BJ (cell line): Measurements from ENCODE around the gene DIP2B. TPM values are rescaled to one million over a fixed set of nuclear protein-coding genes. Genes with fewer than 3 reads are reported as not detected.
"Not testable (repeated sequence)": the region's sequence is repeated elsewhere in the genome, so short reads cannot be mapped to it uniquely, and the experiment has no call there.

Experiments used
- CTCF ChIA-PET: fragments of 350-600 bp; formaldehyde crosslinking; extraction: SDS; loops from one replicate; lab custom pipeline; 2021; ENCODE audit warnings: antibody characterized with exemption, inconsistent platforms; lab: Yijun Ruan, JAX
- POLR2A ChIA-PET: fragments of 300-600 bp; sonication (Branson Sonifier 250); formaldehyde crosslinking; extraction: SDS; loops from one replicate; lab custom pipeline; 2021; ENCODE audit warnings: antibody characterized with exemption; lab: Charles Lee
- DNase-seq: peaks from one replicate; pipeline ENCODE4 v3.0.0-alpha.2; 2011; ENCODE audit warnings: low read depth
- H3K27me3 ChIP-seq: 2 replicates; pipeline ENCODE4 v1.6.0; 2011; ENCODE audit warnings: low read length; ENCODE audit not compliant: control insufficient read depth, insufficient read depth
- H3K36me3 ChIP-seq: 2 replicates; pipeline ENCODE4 v1.5.1; 2011; ENCODE audit warnings: low read length; ENCODE audit not compliant: control insufficient read depth, insufficient read depth
- H3K4me3 ChIP-seq: 2 replicates; pipeline ENCODE4 v1.5.1; 2011; ENCODE audit warnings: low read depth, mild to moderate bottlenecking, control low read depth, low read length
- polyA plus RNA-seq: library from polyadenylated mRNA; depleted of rRNA; stranded (reverse); fragments of >200 nt; gene quantifications from 2 replicates; pipeline ENCODE4 v1.2.3, GENCODE V29; 2011
- TF ChIP-seq, protein P1 (sequence below): IDR thresholded peaks from 2 replicates; pipeline ENCODE4 v1.5.1; 2011; ENCODE audit warnings: low read depth, mild to moderate bottlenecking, control low read depth, inconsistent platforms, low read length, moderate library complexity; ENCODE audit not compliant: insufficient read depth

DIP2B gene
- polyA plus RNA-seq, 1 experiment, result 13.2 TPM

- no peaks in the 10 kb centered on the region for H3K36me3 ChIP-seq
- ChIA-PET CTCF (interaction anchor here (1.0 to 6.1 kb wide), 8 partner anchors 10 to 578 kb away, joined by 4 to 64 read pairs (median 8); no protein-coding TSS in a partner anchor), POLR2A (interaction anchor here (0.6 to 0.8 kb wide), 3 partner anchors 11 to 33 kb away, joined by 3 to 5 read pairs (median 3); no protein-coding TSS in a partner anchor)
- no peaks in the 10 kb centered on the region for H3K27me3 ChIP-seq
- peak; percentile 55 for DNase-seq
- TF ChIP-seq, protein P1, sequence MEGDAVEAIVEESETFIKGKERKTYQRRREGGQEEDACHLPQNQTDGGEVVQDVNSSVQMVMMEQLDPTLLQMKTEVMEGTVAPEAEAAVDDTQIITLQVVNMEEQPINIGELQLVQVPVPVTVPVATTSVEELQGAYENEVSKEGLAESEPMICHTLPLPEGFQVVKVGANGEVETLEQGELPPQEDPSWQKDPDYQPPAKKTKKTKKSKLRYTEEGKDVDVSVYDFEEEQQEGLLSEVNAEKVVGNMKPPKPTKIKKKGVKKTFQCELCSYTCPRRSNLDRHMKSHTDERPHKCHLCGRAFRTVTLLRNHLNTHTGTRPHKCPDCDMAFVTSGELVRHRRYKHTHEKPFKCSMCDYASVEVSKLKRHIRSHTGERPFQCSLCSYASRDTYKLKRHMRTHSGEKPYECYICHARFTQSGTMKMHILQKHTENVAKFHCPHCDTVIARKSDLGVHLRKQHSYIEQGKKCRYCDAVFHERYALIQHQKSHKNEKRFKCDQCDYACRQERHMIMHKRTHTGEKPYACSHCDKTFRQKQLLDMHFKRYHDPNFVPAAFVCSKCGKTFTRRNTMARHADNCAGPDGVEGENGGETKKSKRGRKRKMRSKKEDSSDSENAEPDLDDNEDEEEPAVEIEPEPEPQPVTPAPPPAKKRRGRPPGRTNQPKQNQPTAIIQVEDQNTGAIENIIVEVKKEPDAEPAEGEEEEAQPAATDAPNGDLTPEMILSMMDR, result no peak
- peak within 1 kb of the TSS; percentile 92 for H3K4me3 ChIP-seq
These were observed 259.0 kb downstream of the DIP2B start, which contains the start of gene ATF1 for GRCh38 chr12:50763639-50764285. Gene ATF1, plus strand, starts transcription at chr12:50764101. Its CDS starts 16,045 bp downstream, at chr12:50780146.

DNA sequence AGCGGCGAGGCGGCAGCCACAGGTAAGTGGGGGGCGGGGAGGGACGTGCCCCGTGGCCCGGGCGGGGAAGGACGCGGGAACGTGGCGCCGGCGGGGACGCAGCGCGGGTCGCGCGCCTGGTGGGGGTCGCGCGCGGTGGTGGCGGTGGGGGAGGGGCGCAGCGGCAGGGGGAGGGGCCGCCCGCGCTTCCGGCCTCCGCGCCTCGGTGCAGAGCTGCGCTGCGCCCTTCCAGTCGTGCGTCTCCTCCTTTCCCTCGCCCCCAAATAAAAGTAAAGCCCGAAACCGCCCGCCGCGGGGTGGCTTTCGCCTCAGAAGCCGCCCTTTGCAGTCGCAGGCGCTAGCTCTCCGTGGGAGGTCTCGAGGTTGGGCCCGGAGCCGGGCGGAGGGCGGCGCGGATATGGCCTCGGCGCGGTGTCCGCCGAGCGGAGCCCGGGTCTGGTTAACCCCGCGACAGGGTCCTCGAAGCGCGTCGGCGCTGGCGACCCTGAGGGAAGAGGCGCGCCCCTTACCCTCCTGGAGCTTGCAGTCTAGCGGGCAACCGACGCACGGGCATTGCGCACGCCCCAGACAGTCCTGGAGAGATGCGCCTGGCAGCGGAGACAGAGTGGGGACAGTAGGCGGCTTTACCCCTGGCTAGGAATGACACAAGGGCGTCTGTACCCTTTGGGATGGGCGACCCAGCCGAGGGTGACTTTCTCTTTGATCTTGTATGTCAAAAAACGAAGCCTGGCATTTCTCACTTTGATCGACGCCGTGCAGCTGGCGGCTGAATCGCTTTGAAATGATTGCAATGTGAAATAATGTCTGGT lies 259.7 kb downstream of the DIP2B start:
- TF ChIP-seq, protein P1, result no peak
- DNase-seq, result no peak
- ChIA-PET CTCF (interaction anchor here (0.7 to 6.1 kb wide), 28 partner anchors 10 to 577 kb away, joined by 3 to 64 read pairs (median 6); partner anchors contain the start of genes CSRNP2, DIP2B and SLC11A2), POLR2A (interaction anchor here (0.6 to 1.2 kb wide), 3 partner anchors 11 to 221 kb away, joined by 3 to 4 read pairs (median 3); no protein-coding TSS in a partner anchor)
- Histone ChIP-seq H3K36me3 (no peaks in the 10 kb centered on the region), H3K27me3 (no peaks in the 10 kb centered on the region), H3K4me3 (peak overlapping the region; percentile 92)

DNA sequence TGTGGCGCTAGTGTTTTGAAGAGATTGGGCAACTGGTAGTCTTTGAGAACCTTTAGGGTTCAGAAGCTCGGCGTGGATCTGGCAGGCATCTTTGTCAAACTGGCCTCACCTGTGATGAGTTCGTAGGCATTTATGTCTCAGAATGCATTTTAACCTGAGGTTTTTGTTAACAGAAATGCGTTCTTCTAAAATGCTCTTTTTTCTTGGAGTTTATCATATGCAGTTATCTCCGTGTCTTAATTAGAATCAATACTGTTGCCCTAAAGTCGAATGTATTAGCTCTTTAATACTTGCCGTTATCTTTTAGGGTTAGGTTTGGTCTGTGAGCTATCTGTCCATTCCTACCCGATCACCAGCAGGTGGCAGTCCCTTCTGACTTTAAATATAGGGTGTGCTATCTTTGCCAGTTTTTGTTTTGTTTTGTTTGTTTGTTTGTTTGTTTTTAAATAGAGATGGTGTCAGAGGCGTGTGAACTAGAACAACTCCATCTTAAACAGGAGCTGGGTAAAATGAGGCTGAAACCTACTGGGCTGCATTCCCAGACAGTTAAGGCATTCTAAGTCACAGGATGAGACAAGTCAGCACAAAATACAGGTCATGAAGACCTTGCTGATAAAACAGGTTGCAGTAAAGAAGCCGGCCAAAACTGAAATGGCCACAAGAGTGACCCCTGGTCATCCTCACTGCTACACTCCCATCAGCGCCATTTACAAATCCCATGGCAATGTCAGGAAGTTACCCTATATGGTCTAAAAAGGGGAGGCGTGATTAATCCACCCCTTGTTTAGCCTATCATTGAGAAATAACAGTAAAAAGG lies 260.5 kb downstream of the DIP2B start:
- POLR2A ChIA-PET, result interaction anchor here (0.7 to 1.2 kb wide), 2 partner anchors 22 to 223 kb away, joined by 3 read pairs; no protein-coding TSS in a partner anchor
- peak; percentile 14 for DNase-seq

DNA sequence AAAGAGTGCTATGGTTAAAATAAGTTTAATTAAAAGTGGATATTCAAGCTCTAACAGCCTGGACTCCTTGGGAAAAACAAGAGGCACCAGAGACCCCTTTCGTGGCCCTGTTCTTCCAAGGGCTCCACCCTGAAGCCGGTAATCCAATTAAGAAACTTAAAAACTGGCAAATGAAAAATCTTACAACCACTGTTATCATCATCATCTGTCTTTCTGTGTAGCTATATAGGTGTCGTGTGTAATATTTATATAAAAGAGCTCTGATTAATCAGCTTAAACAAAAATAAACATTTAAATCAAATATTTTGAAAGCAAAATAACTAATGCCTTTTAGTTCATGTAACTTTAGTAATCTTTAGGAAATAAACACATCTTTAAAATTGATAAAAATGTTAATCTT lies 263.6 kb downstream of the DIP2B start:
- H3K36me3 ChIP-seq, result peaks cover 1% of the 10 kb centered on the region; the same call in 1 of the 2 replicates
- no peak for DNase-seq
- TF ChIP-seq, protein P1, result no peak
- no peaks in the 10 kb centered on the region for H3K27me3 ChIP-seq
- ChIA-PET CTCF (interaction anchor here (0.9 to 6.1 kb wide), 2 partner anchors 56 to 219 kb away, joined by 3 to 64 read pairs; no protein-coding TSS in a partner anchor), POLR2A (no interaction called here)
- H3K4me3 ChIP-seq, result no peak overlapping the region

More for the DNA sequence above, 260.5 kb downstream of the DIP2B start:
- Histone ChIP-seq H3K4me3 (peak overlapping the region; percentile 92), H3K36me3 (no peaks in the 10 kb centered on the region), H3K27me3 (no peaks in the 10 kb centered on the region)
- CTCF ChIA-PET, result interaction anchor here (0.7 to 6.1 kb wide), 29 partner anchors 9 to 576 kb away, joined by 3 to 64 read pairs (median 5); partner anchors contain the start of genes CSRNP2, DIP2B and SLC11A2
- TF ChIP-seq, protein P1, result peak; percentile 70

GRCh38 chr12:50768813-50769212 lies 264.0 kb downstream of the DIP2B start:
- CTCF ChIA-PET, result interaction anchor here (6.1 kb wide), 1 partner anchor 219 kb away, joined by 64 read pairs; no protein-coding TSS in a partner anchor
- POLR2A ChIA-PET, result not testable (repeated sequence)

More at GRCh38 chr12:50768813-50769212, 264.0 kb downstream of the DIP2B start:
- not testable (repeated sequence) for H3K27me3 ChIP-seq, DNase-seq, H3K36me3 ChIP-seq, H3K4me3 ChIP-seq
